ENCODE data around the gene DNAAF8. TPM values are rescaled to one million over a fixed set of nuclear protein-coding genes. Genes with fewer than 3 reads are reported as not detected.

Gene DNAAF8
- total and polyA plus RNA-seq, 2 of the 4 experiments (the other 2 are of a cell fraction), result 0.54 to 1.7 TPM

GRCh38 chr16:4747906-4748681, 13.8 kb downstream of the DNAAF8 start:
- peaks cover 26% of the 10 kb centered on the region for H3K36me3 ChIP-seq (ENCODE audit: control insufficient read depth, insufficient read depth, low read length)
- no peak overlapping the region for H3K27ac ChIP-seq (ENCODE audit: insufficient read depth, low read length)
- no peak overlapping the region for H2AK9ac ChIP-seq (replicated peaks; ENCODE audit: low read depth, low read length, poor library complexity)
- no peak overlapping the region for H2BK20ac ChIP-seq (ENCODE audit: low read depth, low read length)
- no peak overlapping the region for H3K56ac ChIP-seq (ENCODE audit: extremely low read depth, insufficient read depth, low read length)
- no peak overlapping the region for H3K23ac ChIP-seq (ENCODE audit: low read depth, low read length)
- no peak overlapping the region for H2BK5ac ChIP-seq (ENCODE audit: low read depth, low read length, poor library complexity, severe bottlenecking)
- no peak for TF ChIP-seq MAFK (IDR thresholded peaks at IDR 0.05; ENCODE audit: low read depth, low read length)
- TF ChIP-seq RAD21 (IDR thresholded peaks at IDR 0.05; ENCODE audit: low read length), result no peak
- TF ChIP-seq POLR2A (IDR thresholded peaks at IDR 0.05; ENCODE audit: low read depth, low read length), result no peak
- TF ChIP-seq FOS (IDR thresholded peaks at IDR 0.05; ENCODE audit: low read depth, low read length), result no peak
- no peak for TF ChIP-seq MXI1 (IDR thresholded peaks at IDR 0.05; ENCODE audit: borderline replicate concordance, low read depth, low read length)
- TF ChIP-seq CEBPB (IDR thresholded peaks at IDR 0.05; ENCODE audit: low read depth, low read length), result no peak
- no peak for TF ChIP-seq BHLHE40 (IDR thresholded peaks at IDR 0.05; ENCODE audit: low read depth, low read length)
- no peak for TF ChIP-seq USF2 (IDR thresholded peaks at IDR 0.05; ENCODE audit: low read depth, low read length)
- TF ChIP-seq NFE2L2 (IDR thresholded peaks at IDR 0.05; ENCODE audit: low read depth, low read length), result no peak
- no peak for TF ChIP-seq CTCF (conservative IDR thresholded peaks at IDR 0.05; ENCODE audit: low read depth, low read length)
- no peak for TF ChIP-seq ELK1 (IDR thresholded peaks at IDR 0.05; ENCODE audit: borderline replicate concordance, low read depth, low read length)
- TF ChIP-seq MAZ (IDR thresholded peaks at IDR 0.05; ENCODE audit: borderline replicate concordance, low read depth, low read length), result no peak
- TF ChIP-seq CHD1 (IDR thresholded peaks at IDR 0.05; ENCODE audit: low read depth, low read length), result no peak
- TF ChIP-seq RCOR1 (IDR thresholded peaks at IDR 0.05; ENCODE audit: insufficient replicate concordance, low read length), result no peak
- no peak for TF ChIP-seq SMC3 (IDR thresholded peaks at IDR 0.05; ENCODE audit: low read depth, low read length)
- H3K4ac ChIP-seq (ENCODE audit: low read depth, low read length), result no peak overlapping the region
- no peak overlapping the region for H2BK120ac ChIP-seq (ENCODE audit: low read depth, low read length)
- 88% methylated on average over 5 of the region's 14 CpGs; no CpG with 5 or more reads in 1 of the 2 experiments for WGBS, 2 experiments (ENCODE audit: extremely low coverage in 2 of 2, insufficient read length in 1 of 2)
- H3K9ac ChIP-seq (ENCODE audit: low read depth, low read length), result no peak overlapping the region
- dilution Hi-C loops (cut with HindIII; ENCODE audit: low sequenced_read_pairs, unreplicated experiment) (no loop called here), in situ Hi-C loops (cut with MboI; ENCODE audit: low sequenced_read_pairs) (no loop called here), intact Hi-C loops (cut with micrococcal nuclease) (no loop called here)
- DNase-seq (no peak), ATAC-seq (ENCODE audit: low read depth) (no peak)
- no TSS peak for BruUV-seq (replicated peaks)
- H2BK15ac ChIP-seq (ENCODE audit: low read depth, low read length), result no peak overlapping the region
- H2AFZ ChIP-seq (replicated peaks; ENCODE audit: low read length, poor library complexity), result no peak overlapping the region
- H3K9me3 ChIP-seq (ENCODE audit: control insufficient read depth, insufficient read depth, low read length), result no peaks in the 10 kb centered on the region
- no peak overlapping the region for H4K91ac ChIP-seq (ENCODE audit: insufficient read depth, low read depth, low read length)
- no peaks in the 10 kb centered on the region for H3K27me3 ChIP-seq (ENCODE audit: control insufficient read depth, insufficient read depth, low read length)
- POLR2A ChIA-PET (ENCODE audit: unreplicated experiment), result no interaction called here
- H3K79me1 ChIP-seq (ENCODE audit: low read depth in 1 of 2, low read length in 2 of 2), result 0 out of 4 replicates have a peak, but pooled peaks cover 0 to 4% of the 10 kb centered on the region in 2 experiments
- no peak overlapping the region for H3K14ac ChIP-seq (replicated peaks; ENCODE audit: low read depth, low read length)
- no peaks in the 10 kb centered on the region for H4K20me1 ChIP-seq (ENCODE audit: insufficient read depth, low read length)
- no peak overlapping the region for H2AK5ac ChIP-seq (ENCODE audit: low read depth, low read length)
- CTCF ChIA-PET, result no interaction called here
- H3K4me3 ChIP-seq (ENCODE audit: insufficient read depth, low read depth, low read length), result no peak overlapping the region
- H3K4me2 ChIP-seq (ENCODE audit: low read depth, low read length), result no peak overlapping the region
- H3K18ac ChIP-seq (ENCODE audit: low read depth, low read length), result no peak overlapping the region
- H3K4me1 ChIP-seq (ENCODE audit: control insufficient read depth, insufficient read depth, low read length), result no peaks in the 10 kb centered on the region
- no peak overlapping the region for H4K5ac ChIP-seq (ENCODE audit: low read depth, low read length)
- no peaks in the 10 kb centered on the region for H3K9me1 ChIP-seq (ENCODE audit: insufficient read depth, low read length)
- H4K8ac ChIP-seq (ENCODE audit: low read depth in 2 of 2, low read length in 2 of 2), result no peak overlapping the region

All from IMR-90 (cell line).